ENCODE data around the gene SH2B3. TPM values are rescaled to one million over a fixed set of nuclear protein-coding genes. Genes with fewer than 3 reads are reported as not detected.

The SH2B3 gene
- 14.7 to 20.0 TPM (median 18.3 TPM) in 3 replicates for total RNA-seq
- long read RNA-seq, full-length matches to known transcripts = 9 of 20 reads
- long read RNA-seq, partial matches to known transcripts = 4 of 20 reads
- long read RNA-seq, other reads (novel, unspliced or antisense) = 7 of 20 reads

DNA sequence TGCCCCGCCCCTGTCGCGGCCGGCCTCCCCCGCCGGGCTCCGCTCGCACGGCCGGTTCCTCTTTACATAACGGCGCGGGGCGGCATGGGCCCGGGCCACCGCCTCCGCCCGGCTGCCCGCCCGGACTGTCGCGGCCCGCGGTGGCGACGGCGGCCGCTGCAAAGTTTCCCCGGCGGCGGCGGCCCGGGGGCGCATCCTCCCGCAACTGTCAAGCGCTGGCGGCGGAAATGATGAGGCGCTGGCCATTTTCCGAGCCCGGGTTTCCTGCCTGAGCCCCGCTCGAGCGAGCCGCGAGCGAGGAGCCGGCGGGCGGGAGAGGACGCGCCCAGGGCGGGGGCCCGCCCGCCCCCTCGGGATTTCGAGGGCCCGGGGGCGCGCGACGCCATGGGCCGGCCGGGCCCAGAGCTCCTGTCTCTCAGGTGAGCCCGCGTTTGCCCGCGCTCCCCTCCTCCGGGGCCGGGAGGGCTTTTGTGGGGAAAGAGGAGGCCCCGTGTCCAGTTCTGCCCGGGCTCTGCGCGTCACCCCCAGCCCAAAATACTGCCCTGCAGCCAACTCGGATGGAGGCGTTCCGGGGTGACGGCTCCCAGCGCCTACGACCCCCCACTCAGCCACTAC, at the start of gene SH2B3:
SH2B3 (plus strand) TSS at position 65 of the 615 bp plus-strand sequence. CDS start 12,223 bp downstream, outside the sequence.
- H3K4me3 Mint-ChIP-seq (ENCODE audit: unreplicated experiment) = peak within 1 kb of the TSS; percentile 81
- DNase-seq (ENCODE audit: low spot score) = no peak
- H3K9me3 Mint-ChIP-seq (ENCODE audit: low read depth) = no peaks in the 10 kb centered on the region
- no peaks in the 10 kb centered on the region for H3K36me3 Mint-ChIP-seq (ENCODE audit: low read depth)
- H3K27ac Mint-ChIP-seq (ENCODE audit: unreplicated experiment) = peak within 1 kb of the TSS; percentile 74
- peaks cover 66% of the 10 kb centered on the region for H3K4me1 Mint-ChIP-seq (ENCODE audit: low read depth)
- no peak for TF ChIP-seq CTCF (IDR thresholded peaks at IDR 0.05)
- no peaks in the 10 kb centered on the region for H3K27me3 Mint-ChIP-seq (ENCODE audit: low read depth)

- H3K4me3 Mint-ChIP-seq (ENCODE audit: unreplicated experiment) = no peak overlapping the region
- no peak for DNase-seq (ENCODE audit: low spot score)
- H3K27me3 Mint-ChIP-seq (ENCODE audit: low read depth) = no peaks in the 10 kb centered on the region
- no peak for TF ChIP-seq CTCF (IDR thresholded peaks at IDR 0.05)
- peaks cover 7% of the 10 kb centered on the region for H3K36me3 Mint-ChIP-seq (ENCODE audit: low read depth)
- no peaks in the 10 kb centered on the region for H3K9me3 Mint-ChIP-seq (ENCODE audit: low read depth)
- no peak overlapping the region for H3K27ac Mint-ChIP-seq (ENCODE audit: unreplicated experiment)
- H3K4me1 Mint-ChIP-seq (ENCODE audit: low read depth) = peaks cover 5% of the 10 kb centered on the region
These were observed 46.4 kb upstream of the SH2B3 start for GRCh38 chr12:111359231-111359913.

DNA sequence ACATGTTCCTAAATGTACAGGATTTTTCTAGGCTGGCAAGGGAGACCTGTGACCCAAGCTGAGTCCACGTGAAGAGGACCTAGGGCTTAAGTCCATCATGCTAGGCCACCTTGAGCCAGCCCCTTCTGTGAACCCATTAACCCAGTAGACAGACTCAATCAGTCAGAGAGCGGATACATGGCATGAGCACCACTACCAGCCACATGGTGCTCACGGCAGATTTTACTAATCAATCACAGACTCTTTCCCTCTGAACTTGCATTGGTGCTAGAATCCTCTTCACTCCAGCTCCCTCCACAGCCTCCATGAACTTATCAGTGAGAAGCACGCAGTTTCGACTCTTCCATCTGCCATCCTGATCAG, 45.8 kb upstream of the SH2B3 start:
- no peak for DNase-seq (ENCODE audit: low spot score)
- Mint-ChIP-seq H3K9me3 (ENCODE audit: low read depth) (no peaks in the 10 kb centered on the region), H3K27ac (ENCODE audit: unreplicated experiment) (no peak overlapping the region), H3K4me3 (ENCODE audit: unreplicated experiment) (no peak overlapping the region), H3K36me3 (ENCODE audit: low read depth) (peaks cover 7% of the 10 kb centered on the region), H3K27me3 (ENCODE audit: low read depth) (no peaks in the 10 kb centered on the region), H3K4me1 (ENCODE audit: low read depth) (peaks cover 5% of the 10 kb centered on the region)
- no peak for TF ChIP-seq CTCF (IDR thresholded peaks at IDR 0.05)

DNA sequence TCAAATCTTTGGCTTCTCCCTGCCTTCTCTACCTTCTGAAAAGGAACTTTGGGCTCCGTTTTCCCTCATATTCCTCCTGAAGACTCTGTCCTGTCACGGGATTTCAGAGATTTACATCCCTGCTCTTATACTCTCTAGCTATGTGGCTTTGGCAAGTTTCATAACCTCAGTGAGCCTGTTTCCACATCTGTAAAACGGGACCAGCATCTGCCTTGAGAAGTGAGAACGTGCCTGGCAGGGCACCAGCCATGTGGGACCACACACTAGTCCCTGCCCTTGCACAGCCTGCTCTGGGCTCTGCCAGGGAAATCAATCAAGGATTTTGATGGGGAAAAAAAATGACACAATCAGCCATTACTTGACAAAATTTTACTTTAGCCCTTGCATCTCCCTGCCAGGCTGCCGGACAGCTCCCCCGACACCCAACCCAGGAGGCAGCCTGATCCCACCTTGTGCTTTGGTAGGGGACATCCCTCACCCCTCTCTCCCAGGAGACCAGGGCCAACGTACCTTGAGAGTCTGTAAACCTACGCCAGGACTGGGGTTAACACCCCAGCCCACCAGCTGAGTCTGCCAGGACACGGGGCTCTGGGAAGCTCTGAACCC, 45.3 kb upstream of the SH2B3 start:
- no peak overlapping the region for H3K4me3 Mint-ChIP-seq (ENCODE audit: unreplicated experiment)
- no peak for TF ChIP-seq CTCF (IDR thresholded peaks at IDR 0.05)
- H3K4me1 Mint-ChIP-seq (ENCODE audit: low read depth) = peaks cover 5% of the 10 kb centered on the region
- H3K27me3 Mint-ChIP-seq (ENCODE audit: low read depth) = no peaks in the 10 kb centered on the region
- no peak overlapping the region for H3K27ac Mint-ChIP-seq (ENCODE audit: unreplicated experiment)
- peaks cover 7% of the 10 kb centered on the region for H3K36me3 Mint-ChIP-seq (ENCODE audit: low read depth)
- H3K9me3 Mint-ChIP-seq (ENCODE audit: low read depth) = no peaks in the 10 kb centered on the region
- DNase-seq (ENCODE audit: low spot score) = no peak

GRCh38 chr12:111361073-111361716, 44.5 kb upstream of the SH2B3 start:
- Mint-ChIP-seq H3K9me3 (ENCODE audit: low read depth) (no peaks in the 10 kb centered on the region), H3K27ac (ENCODE audit: unreplicated experiment) (no peak overlapping the region), H3K36me3 (ENCODE audit: low read depth) (peaks cover 7% of the 10 kb centered on the region), H3K27me3 (ENCODE audit: low read depth) (no peaks in the 10 kb centered on the region), H3K4me3 (ENCODE audit: unreplicated experiment) (no peak overlapping the region), H3K4me1 (ENCODE audit: low read depth) (peaks cover 5% of the 10 kb centered on the region)
- DNase-seq (ENCODE audit: low spot score) = no peak
- no peak for TF ChIP-seq CTCF (IDR thresholded peaks at IDR 0.05)
